GM23248 (cell line): ENCODE results near the gene RPAP3. TPM values are rescaled to one million over a fixed set of nuclear protein-coding genes. Genes with fewer than 3 reads are reported as not detected.

Source experiments
- DNase-seq: peaks from one replicate; pipeline ENCODE4 v3.0.0-alpha.2; 2015
- H2AFZ ChIP-seq: fragments of 200-600 bp; sonication (generic); 2 replicates; pipeline ENCODE4 v1.6.1; 2016; ENCODE audit warnings: antibody characterized with exemption
- H3F3A ChIP-seq: fragments of 200-600 bp; sonication (generic); 2 replicates; pipeline ENCODE4 v1.6.1; 2016; ENCODE audit warnings: mild to moderate bottlenecking, antibody characterized with exemption, mixed run types; ENCODE audit not compliant: insufficient read depth
- H3K27ac ChIP-seq: fragments of 200-600 bp; sonication (generic); 2 replicates; pipeline ENCODE4 v1.5.1; 2016; ENCODE audit warnings: mild to moderate bottlenecking
- H3K27me3 ChIP-seq: fragments of 200-600 bp; sonication (generic); replicated peaks from 2 replicates; pipeline ENCODE4 v1.6.1; 2016; ENCODE audit warnings: mild to moderate bottlenecking; ENCODE audit not compliant: insufficient read depth
- H3K36me3 ChIP-seq: fragments of 200-600 bp; sonication (generic); 2 replicates; pipeline ENCODE4 v1.6.1; 2016; ENCODE audit warnings: low read depth, mild to moderate bottlenecking
- H3K4me1 ChIP-seq: fragments of 200-600 bp; sonication (generic); 2 replicates; pipeline ENCODE4 v1.6.1; 2016; ENCODE audit warnings: mild to moderate bottlenecking; ENCODE audit not compliant: insufficient read depth
- H3K4me2 ChIP-seq: fragments of 200-600 bp; sonication (generic); one replicate; pipeline ENCODE4 v1.6.1; 2016; ENCODE audit warnings: mild to moderate bottlenecking; ENCODE audit not compliant: unreplicated experiment
- H3K4me3 ChIP-seq: fragments of 200-600 bp; sonication (generic); 2 replicates; pipeline ENCODE4 v1.5.1; 2016; ENCODE audit warnings: mild to moderate bottlenecking
- H3K79me2 ChIP-seq: fragments of 200-600 bp; sonication (generic); 2 replicates; pipeline ENCODE4 v1.6.1; 2016; ENCODE audit warnings: mild to moderate bottlenecking; ENCODE audit not compliant: insufficient read depth
- H3K9ac ChIP-seq: fragments of 200-600 bp; sonication (generic); 2 replicates; pipeline ENCODE4 v1.6.1; 2016; ENCODE audit warnings: mild to moderate bottlenecking
- H3K9me2 ChIP-seq: fragments of 200-600 bp; sonication (generic); 2 replicates; pipeline ENCODE4 v1.6.1; 2016; ENCODE audit warnings: mixed run types, mild to moderate bottlenecking, moderate library complexity; ENCODE audit not compliant: insufficient read depth
- H3K9me3 ChIP-seq: fragments of 200-600 bp; sonication (generic); one replicate; pipeline ENCODE4 v1.6.1; 2017; ENCODE audit warnings: low read depth
- H4K20me1 ChIP-seq: fragments of 200-600 bp; sonication (generic); 2 replicates; pipeline ENCODE4 v1.6.0; 2016; ENCODE audit not compliant: insufficient read depth
- EZH2 ChIP-seq: fragments of 200-600 bp; sonication (generic); IDR thresholded peaks from 2 replicates; pipeline ENCODE4 v1.6.1; 2018; ENCODE audit warnings: antibody characterized with exemption, mild to moderate bottlenecking; ENCODE audit not compliant: insufficient read depth, poor library complexity, severe bottlenecking
- EZH2phosphoT487 ChIP-seq: fragments of 200-600 bp; sonication (generic); IDR thresholded peaks from 2 replicates; pipeline ENCODE4 v1.6.1; 2018; ENCODE audit warnings: antibody characterized with exemption, moderate library complexity, mild to moderate bottlenecking, low read depth; ENCODE audit not compliant: insufficient read depth
- WGBS, 2 experiments: methylation state at CpG; one replicate each; pipeline ENCODE4 v1.1.6; 2015 to 2017; ENCODE audit warnings: low lambda C conversion rate in 2 of 2, low coverage in 1 of 2; ENCODE audit errors: missing lambda C conversion rate in 2 of 2; 5-methylcytosine and 5-hydroxymethylcytosine counted together
- in situ Hi-C: fragments of 300-500 bp; cut with MboI; formaldehyde crosslinking; loops from 2 replicates; pipeline ENCODE4 v1.15.0; 2020
- polyA plus RNA-seq: library from polyadenylated mRNA; unstranded; fragments of >200 nt; fragmentation: Nextera tagmentation; extraction: Ambion mirVana; gene quantifications from 2 replicates; pipeline ENCODE4 v1.2.1, GENCODE V29; 2016
- total RNA-seq: library from RNA; depleted of rRNA; stranded (reverse); fragments of >200 nt; shearing (Covaris generic); gene quantifications from 2 replicates; pipeline ENCODE4 v1.2.3, GENCODE V29; 2014

RPAP3 gene
- total and polyA plus RNA-seq, 2 experiments from 2014 or later, result 16.2 to 27.8 TPM

DNA sequence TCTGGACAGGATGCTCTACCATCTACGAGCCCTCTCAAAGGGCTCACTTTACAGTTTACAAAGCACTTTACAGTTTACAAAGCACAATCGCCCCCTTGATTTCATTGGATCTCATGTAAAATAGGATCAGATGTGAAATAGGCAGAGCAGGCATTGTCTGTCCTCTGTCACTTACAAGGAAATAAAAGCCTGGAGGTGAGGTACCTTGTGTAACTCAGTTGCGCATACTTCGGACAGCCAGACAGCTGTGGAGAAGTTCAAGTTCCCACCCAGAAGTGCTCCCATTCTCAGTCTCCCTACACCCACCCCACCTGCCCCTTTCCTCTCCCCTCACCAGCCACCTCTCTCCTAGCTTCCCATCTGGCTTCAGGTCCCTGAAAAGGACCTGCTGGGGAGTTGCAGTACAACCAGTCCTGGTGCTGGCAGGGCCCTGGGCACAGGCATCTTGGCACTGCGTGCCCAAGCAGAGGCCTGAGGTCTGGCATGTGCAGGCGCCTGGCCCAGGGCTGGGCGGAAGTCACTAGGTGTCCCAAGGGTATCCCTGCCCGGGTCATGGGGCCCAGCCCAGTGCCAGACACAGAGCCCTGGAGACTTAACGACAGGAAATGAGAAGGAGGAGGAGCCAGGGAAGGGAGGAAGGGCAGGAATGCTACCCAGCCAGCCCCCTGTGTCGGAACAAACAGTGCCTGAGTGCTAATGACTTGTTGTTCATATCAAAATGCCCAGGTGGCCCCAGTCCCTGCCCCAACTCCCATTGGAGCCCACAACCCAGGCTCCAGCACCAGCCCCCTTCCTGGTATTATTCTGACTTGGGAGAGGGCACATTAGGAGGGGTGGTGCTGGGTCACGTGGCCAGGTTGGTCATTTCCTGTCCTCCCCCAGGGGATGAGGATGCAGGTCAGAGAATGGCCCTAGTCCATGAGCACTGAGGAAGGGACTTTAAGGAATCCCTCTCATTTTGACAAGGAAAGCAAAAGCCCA is 47.5 kb upstream of the RPAP3 start:
- H3K9me3 ChIP-seq, result no peaks in the 10 kb centered on the region
- H3K79me2 ChIP-seq, result no peaks in the 10 kb centered on the region
- H4K20me1 ChIP-seq, result no peaks in the 10 kb centered on the region
- H2AFZ ChIP-seq, result peak overlapping the region; percentile 58
- peaks cover 23% of the 10 kb centered on the region for H3F3A ChIP-seq
- WGBS, 2 experiments, result 52 to 58% methylated on average over 11 of the region's 11 CpGs
- H3K36me3 ChIP-seq, result no peaks in the 10 kb centered on the region
- TF ChIP-seq EZH2phosphoT487, result no peak
- TF ChIP-seq EZH2, result no peak
- DNase-seq, result no peak
- in situ Hi-C loops, result no loop called here
- H3K27ac ChIP-seq, result peak overlapping the region; percentile 83
- H3K9ac ChIP-seq, result peak overlapping the region; percentile 59
- no peaks in the 10 kb centered on the region for H3K27me3 ChIP-seq
- H3K4me1 ChIP-seq, result peaks cover 27% of the 10 kb centered on the region
- H3K9me2 ChIP-seq, result no peaks in the 10 kb centered on the region
- H3K4me3 ChIP-seq, result no peak overlapping the region
- H3K4me2 ChIP-seq, result peak overlapping the region; percentile 52

- Histone ChIP-seq H3K4me3 (no peak overlapping the region), H3K4me1 (peaks cover 27% of the 10 kb centered on the region), H3K4me2 (peak overlapping the region; percentile 52), H3F3A (peaks cover 23% of the 10 kb centered on the region), H3K9me3 (no peaks in the 10 kb centered on the region), H3K27ac (peak overlapping the region; percentile 83), H3K36me3 (no peaks in the 10 kb centered on the region), H4K20me1 (no peaks in the 10 kb centered on the region), H3K79me2 (no peaks in the 10 kb centered on the region), H3K9ac (peak overlapping the region; percentile 59), H2AFZ (peak overlapping the region; percentile 58; the same call in 1 of the 2 replicates), H3K9me2 (no peaks in the 10 kb centered on the region), H3K27me3 (no peaks in the 10 kb centered on the region)
- 6 to 10% methylated on average over 7 of the region's 7 CpGs for WGBS, 2 experiments
- in situ Hi-C loops, result no loop called here
- DNase-seq, result peak; percentile 97
- TF ChIP-seq EZH2phosphoT487, result no peak
- no peak for TF ChIP-seq EZH2
These were observed 46.7 kb upstream of the RPAP3 start for GRCh38 chr12:47752552-47752951.

GRCh38 chr12:47752121-47752520 is 46.3 kb upstream of the RPAP3 start:
- no peak overlapping the region for H2AFZ ChIP-seq
- H3K9me3 ChIP-seq, result no peaks in the 10 kb centered on the region
- WGBS, 2 experiments, result 62 to 64% methylated on average over 4 of the region's 4 CpGs
- in situ Hi-C loops, result no loop called here
- H3K27ac ChIP-seq, result peak overlapping the region; percentile 83
- peak overlapping the region; percentile 13 for H3K4me2 ChIP-seq
- no peaks in the 10 kb centered on the region for H3K27me3 ChIP-seq
- H4K20me1 ChIP-seq, result no peaks in the 10 kb centered on the region
- H3F3A ChIP-seq, result peaks cover 23% of the 10 kb centered on the region
- no peak for TF ChIP-seq EZH2phosphoT487
- no peak for TF ChIP-seq EZH2
- peak overlapping the region; percentile 10; the same call in 1 of the 2 replicates for H3K9ac ChIP-seq
- H3K36me3 ChIP-seq, result no peaks in the 10 kb centered on the region
- H3K4me3 ChIP-seq, result no peak overlapping the region
- no peak for DNase-seq
- H3K9me2 ChIP-seq, result no peaks in the 10 kb centered on the region
- H3K79me2 ChIP-seq, result no peaks in the 10 kb centered on the region
- H3K4me1 ChIP-seq, result peaks cover 27% of the 10 kb centered on the region

GRCh38 chr12:47751561-47751960 is 45.7 kb upstream of the RPAP3 start:
- peaks cover 23% of the 10 kb centered on the region for H3F3A ChIP-seq
- H4K20me1 ChIP-seq, result no peaks in the 10 kb centered on the region
- 88 to 89% methylated on average over 9 of the region's 9 CpGs for WGBS, 2 experiments
- H3K27ac ChIP-seq, result no peak overlapping the region
- H3K9ac ChIP-seq, result no peak overlapping the region
- H3K36me3 ChIP-seq, result no peaks in the 10 kb centered on the region
- TF ChIP-seq EZH2 (no peak), EZH2phosphoT487 (no peak)
- no peaks in the 10 kb centered on the region for H3K27me3 ChIP-seq
- H3K4me3 ChIP-seq, result no peak overlapping the region
- no peak for DNase-seq
- H3K9me3 ChIP-seq, result no peaks in the 10 kb centered on the region
- no peak overlapping the region for H3K4me2 ChIP-seq
- no peaks in the 10 kb centered on the region for H3K79me2 ChIP-seq
- in situ Hi-C loops, result no loop called here
- H3K4me1 ChIP-seq, result peaks cover 27% of the 10 kb centered on the region
- no peak overlapping the region for H2AFZ ChIP-seq
- H3K9me2 ChIP-seq, result no peaks in the 10 kb centered on the region
